HepG2 (cell line): ENCODE measurements around the gene VEGFB. TPM values are rescaled to one million over a fixed set of nuclear protein-coding genes. Genes with fewer than 3 reads are reported as not detected.
A peak's percentile ranks its signal among the peaks of the same experiment; 100 is the strongest.

Source experiments
- ATAD3A ChIP-seq: sonication (generic); formaldehyde crosslinking; IDR thresholded peaks from 2 replicates; pipeline ENCODE4 v1.4.0; 2020; ENCODE audit warnings: missing genetic modification reagents
- CBX1 ChIP-seq: IDR thresholded peaks from one replicate; pipeline ENCODE4 v1.6.1; 2016; ENCODE audit warnings: antibody characterized with exemption, low read depth
- DZIP1 ChIP-seq: sonication (generic); formaldehyde crosslinking; IDR thresholded peaks from 2 replicates; pipeline ENCODE4 v1.5.0; 2020; ENCODE audit warnings: mild to moderate bottlenecking, missing genetic modification reagents
- HDAC1 ChIP-seq: sonication (generic); formaldehyde crosslinking; IDR thresholded peaks from 2 replicates; pipeline ENCODE4 v1.5.1; 2020; ENCODE audit warnings: mild to moderate bottlenecking, missing genetic modification reagents
- JUN ChIP-seq: sonication (generic); formaldehyde crosslinking; IDR thresholded peaks from 2 replicates; pipeline ENCODE4 v1.4.0; 2020; ENCODE audit warnings: mild to moderate bottlenecking, missing genetic modification reagents
- KAT8 ChIP-seq: IDR thresholded peaks from 2 replicates; pipeline ENCODE4 v1.6.1; 2016; ENCODE audit warnings: missing genetic modification reagents, missing compliant biosample characterization
- MAF1 ChIP-seq: sonication (generic); formaldehyde crosslinking; IDR thresholded peaks from 2 replicates; pipeline ENCODE4 v1.5.0; 2020; ENCODE audit warnings: missing genetic modification reagents, borderline replicate concordance
- MTERF4 ChIP-seq: sonication (generic); formaldehyde crosslinking; IDR thresholded peaks from 2 replicates; pipeline ENCODE4 v1.8.0; 2023; ENCODE audit warnings: mild to moderate bottlenecking, missing genetic modification reagents
- NKX3-1 ChIP-seq: sonication (generic); formaldehyde crosslinking; IDR thresholded peaks from 2 replicates; pipeline ENCODE4 v1.5.0; 2020; ENCODE audit warnings: missing genetic modification reagents
- NRL ChIP-seq: sonication (generic); formaldehyde crosslinking; IDR thresholded peaks from 2 replicates; pipeline ENCODE4 v1.5.0; 2020; ENCODE audit warnings: missing genetic modification reagents, mild to moderate bottlenecking, moderate library complexity, borderline replicate concordance
- PHF5A ChIP-seq: IDR thresholded peaks from one replicate; pipeline ENCODE4 v1.6.1; 2018; ENCODE audit warnings: low read depth, missing genetic modification reagents; ENCODE audit not compliant: unreplicated experiment
- PRPF4 ChIP-seq: fragments of 200-400 bp; formaldehyde crosslinking; IDR thresholded peaks from 2 replicates; pipeline ENCODE4 v1.6.1; 2016; ENCODE audit warnings: low read length, low read depth; ENCODE audit not compliant: poor library complexity, severe bottlenecking
- RBFOX2 ChIP-seq: fragments of 200-400 bp; formaldehyde crosslinking; IDR thresholded peaks from 2 replicates; pipeline ENCODE4 v1.6.1; 2017; ENCODE audit warnings: low read depth, mild to moderate bottlenecking, low read length
- RFX3 ChIP-seq: IDR thresholded peaks from 2 replicates; pipeline ENCODE4 v1.6.1; 2016; ENCODE audit warnings: missing biosample characterization, missing genetic modification reagents
- TFDP2 ChIP-seq: sonication (generic); formaldehyde crosslinking; IDR thresholded peaks from 2 replicates; pipeline ENCODE4 v1.4.0; 2020; ENCODE audit warnings: missing genetic modification reagents
- TOE1 ChIP-seq: sonication (generic); formaldehyde crosslinking; IDR thresholded peaks from 2 replicates; pipeline ENCODE4 v1.4.0; 2020; ENCODE audit warnings: mild to moderate bottlenecking, missing genetic modification reagents
- TRIM24 ChIP-seq: sonication (generic); formaldehyde crosslinking; IDR thresholded peaks from 2 replicates; pipeline ENCODE4 v1.8.0; 2022; ENCODE audit warnings: mild to moderate bottlenecking, missing genetic modification reagents
- ZFP36L2 ChIP-seq: sonication (generic); formaldehyde crosslinking; IDR thresholded peaks from 2 replicates; pipeline ENCODE4 v1.4.0; 2020; ENCODE audit warnings: missing genetic modification reagents
- ZNF282 ChIP-seq: fragments of 450-650 bp; IDR thresholded peaks from 2 replicates; pipeline ENCODE4 v1.6.1; 2018; ENCODE audit not compliant: partially characterized antibody
- ZNF441 ChIP-seq: sonication (generic); formaldehyde crosslinking; IDR thresholded peaks from 2 replicates; pipeline ENCODE4 v1.7.0; 2021; ENCODE audit warnings: missing genetic modification reagents, borderline replicate concordance
- ZNF570 ChIP-seq: sonication (generic); formaldehyde crosslinking; IDR thresholded peaks from 2 replicates; pipeline ENCODE4 v1.4.0; 2020; ENCODE audit warnings: mild to moderate bottlenecking, missing genetic modification reagents, borderline replicate concordance
- ZNF703 ChIP-seq: sonication (generic); formaldehyde crosslinking; IDR thresholded peaks from 2 replicates; pipeline ENCODE4 v1.5.1; 2020; ENCODE audit warnings: missing genetic modification reagents, mild to moderate bottlenecking, moderate library complexity, borderline replicate concordance
- ZNF790 ChIP-seq: sonication (generic); formaldehyde crosslinking; IDR thresholded peaks from 2 replicates; pipeline ENCODE4 v1.8.0; 2022; ENCODE audit warnings: missing genetic modification reagents, mild to moderate bottlenecking, borderline replicate concordance
- ZSCAN29 ChIP-seq: sonication (generic); formaldehyde crosslinking; conservative IDR thresholded peaks from 2 replicates; pipeline ENCODE4 v1.4.0; 2020; ENCODE audit warnings: mild to moderate bottlenecking, missing genetic modification reagents
- polyA plus RNA-seq, 8 experiments: library from polyadenylated mRNA; depleted of rRNA in 3 of 8; stranded (reverse) in 7 of 8; unstranded in 1 of 8; fragments of >200 nt; fragmentation: Illumina TruSeq in 4 of 8; extraction: Trizol in 4 of 8; gene quantifications; 2 replicates each; pipeline versions ENCODE4 v1.2.1 to v1.2.3, GENCODE V29; 2011 to 2016; ENCODE audit warnings: low read depth in 4 of 8, missing spikeins in 1 of 8, mixed read lengths in 1 of 8; ENCODE audit not compliant: insufficient read depth in 1 of 8
- total RNA-seq, 5 experiments: library from RNA; depleted of rRNA; stranded (reverse); fragments of >200 nt; fragmentation: Illumina TruSeq; extraction: Trizol; gene quantifications; 2 replicates each; pipeline ENCODE4 v1.2.3, GENCODE V29; 2016; ENCODE audit warnings: low read depth in 1 of 5
- TF ChIP-seq, protein P1 (sequence below): sonication (generic); formaldehyde crosslinking; IDR thresholded peaks from 2 replicates; pipeline ENCODE4 v1.8.1; 2023; ENCODE audit warnings: mild to moderate bottlenecking, moderate library complexity, missing genetic modification reagents

Gene VEGFB
- total and polyA plus RNA-seq, 2 of the 13 experiments (the other 11 are each of a cell fraction or from before 2014, with no cell fraction given), result 9.0 to 11.3 TPM

GRCh38 chr11:64284048-64284961 is 49.9 kb downstream of the VEGFB start, which contains the start of gene BAD (continued):
- TF ChIP-seq TOE1 (CRISPR knock-in tag) (no peak), ZNF703 (CRISPR knock-in tag) (no peak), NRL (0 out of 2 replicates have a peak, but pooled peaks have one; percentile 10), KAT8 (peak; percentile 37; the same call in 1 of the 2 replicates), ZNF790 (CRISPR knock-in tag) (0 out of 2 replicates have a peak, but pooled peaks have one; percentile 29), ZNF282 (no peak), JUN (CRISPR knock-in tag) (no peak), MTERF4 (CRISPR knock-in tag) (no peak), TRIM24 (no peak), NKX3-1 (0 out of 2 replicates have a peak, but pooled peaks have one; percentile 26), HDAC1 (CRISPR knock-in tag) (peak; percentile 46), MAF1 (CRISPR knock-in tag) (no peak), DZIP1 (CRISPR knock-in tag) (no peak), PHF5A (CRISPR knock-in tag) (no peak), TFDP2 (CRISPR knock-in tag) (no peak), RBFOX2 (peak; percentile 68), CBX1 (no peak), RFX3 (peak; percentile 92), ZNF570 (CRISPR knock-in tag) (no peak), PRPF4 (no peak), ZSCAN29 (CRISPR knock-in tag) (peak; percentile 44; the same call in 1 of the 2 replicates), ZNF441 (CRISPR knock-in tag) (peak; percentile 87; the same call in 1 of the 2 replicates), ZFP36L2 (no peak), ATAD3A (CRISPR knock-in tag) (no peak)
- TF ChIP-seq, protein P1, sequence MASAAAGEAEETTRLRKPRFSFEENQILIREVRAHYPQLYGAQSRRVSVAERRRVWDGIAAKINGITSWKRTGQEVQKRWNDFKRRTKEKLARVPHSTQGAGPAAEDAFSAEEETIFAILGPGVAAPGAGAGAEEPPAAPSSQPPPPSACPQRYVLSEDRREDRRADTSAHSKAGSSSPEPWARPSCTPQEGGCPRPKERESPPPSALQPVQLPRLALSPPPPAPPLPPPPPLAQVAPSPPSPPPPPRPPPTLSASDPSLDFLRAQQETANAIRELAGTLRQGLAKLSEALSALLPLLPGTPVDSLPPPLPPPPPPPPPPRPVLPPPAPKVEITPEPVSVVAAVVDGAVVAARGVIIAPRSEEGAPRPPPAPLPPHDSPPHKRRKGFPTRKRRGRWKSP (CRISPR knock-in tag), result peak; percentile 41; the same call in 1 of the 2 replicates
